Suppressor macrophage treated with lipopolysaccharide for 4 hours (primary cell): ENCODE data around the gene TRIM13.
A peak's percentile ranks its signal among the peaks of the same experiment; 100 is the strongest.
"Not testable (repeated sequence)": the region's sequence is repeated elsewhere in the genome, so short reads cannot be mapped to it uniquely, and the experiment has no call there.

Source experiments
- DNase-seq: peaks from one replicate; pipeline ENCODE4 v3.0.0-alpha.2; 2020

The TRIM13 gene

DNA sequence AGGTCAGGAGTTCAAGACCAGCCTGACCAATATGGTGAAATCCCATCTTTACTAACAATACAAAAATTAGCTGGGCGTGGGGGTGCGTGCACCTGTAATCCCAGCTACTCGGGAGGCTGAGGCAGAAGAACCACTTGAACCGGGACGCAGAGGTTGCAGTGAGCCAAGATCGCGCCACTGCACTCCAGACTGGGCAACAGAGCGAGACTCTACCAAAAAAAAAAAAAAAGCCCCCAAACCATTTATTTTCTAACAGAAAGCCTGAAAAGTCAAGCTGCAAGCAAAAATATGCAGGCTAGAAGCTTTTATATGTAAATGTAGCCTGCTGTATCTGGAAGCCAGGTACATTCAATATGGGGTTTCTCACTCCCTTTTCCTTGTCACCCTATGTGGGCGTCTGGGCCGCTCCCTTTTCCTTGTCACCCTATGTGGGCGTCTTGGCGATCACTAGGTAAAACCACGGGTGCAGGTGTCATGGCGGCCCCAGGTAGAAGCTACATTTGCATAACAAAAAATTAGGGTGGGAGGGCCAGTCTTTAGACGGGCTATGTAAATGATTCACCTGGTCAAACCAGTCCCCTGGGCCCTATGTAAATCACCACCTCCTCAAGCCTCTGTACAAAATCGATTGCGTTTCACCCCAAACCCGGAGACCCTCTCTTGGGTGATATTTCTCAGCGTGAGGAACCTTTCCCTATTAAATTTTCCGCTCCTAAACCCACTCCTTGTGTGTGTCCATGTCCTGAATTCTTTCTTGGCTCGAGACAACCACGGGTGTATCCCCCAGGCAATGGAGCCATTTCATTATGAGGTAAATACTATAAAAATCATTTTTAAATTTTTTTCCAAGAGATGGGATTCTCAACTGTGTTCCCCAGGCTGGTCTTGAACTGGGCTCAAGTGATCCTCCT, 2.1 kb downstream of the TRIM13 start:
- DNase-seq: no peak

DNA sequence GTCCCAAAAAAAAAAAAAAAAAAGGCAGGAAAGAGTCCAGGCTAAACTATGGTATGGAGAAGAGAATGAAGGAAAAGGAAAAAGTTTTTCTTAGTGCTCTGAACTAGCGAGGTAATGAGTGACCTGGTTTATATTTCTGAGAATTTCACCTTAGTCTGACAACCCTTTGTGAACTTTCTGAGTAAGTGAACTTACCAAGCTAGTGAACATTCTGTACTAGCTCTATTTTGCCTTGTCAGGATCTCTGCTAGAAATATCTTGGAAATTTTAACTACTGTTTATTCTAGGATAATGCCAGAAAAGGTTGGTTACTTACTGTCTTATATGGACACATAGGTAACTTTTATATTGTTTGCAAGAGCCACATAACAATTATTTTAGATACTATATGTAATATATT, 4.4 kb downstream of the TRIM13 start:
- no peak for DNase-seq

GRCh38 chr13:50006426-50007135, 9.7 kb downstream of the TRIM13 start:
- DNase-seq: no peak

GRCh38 chr13:50011461-50011860, 14.6 kb downstream of the TRIM13 start:
- no peak for DNase-seq

DNA sequence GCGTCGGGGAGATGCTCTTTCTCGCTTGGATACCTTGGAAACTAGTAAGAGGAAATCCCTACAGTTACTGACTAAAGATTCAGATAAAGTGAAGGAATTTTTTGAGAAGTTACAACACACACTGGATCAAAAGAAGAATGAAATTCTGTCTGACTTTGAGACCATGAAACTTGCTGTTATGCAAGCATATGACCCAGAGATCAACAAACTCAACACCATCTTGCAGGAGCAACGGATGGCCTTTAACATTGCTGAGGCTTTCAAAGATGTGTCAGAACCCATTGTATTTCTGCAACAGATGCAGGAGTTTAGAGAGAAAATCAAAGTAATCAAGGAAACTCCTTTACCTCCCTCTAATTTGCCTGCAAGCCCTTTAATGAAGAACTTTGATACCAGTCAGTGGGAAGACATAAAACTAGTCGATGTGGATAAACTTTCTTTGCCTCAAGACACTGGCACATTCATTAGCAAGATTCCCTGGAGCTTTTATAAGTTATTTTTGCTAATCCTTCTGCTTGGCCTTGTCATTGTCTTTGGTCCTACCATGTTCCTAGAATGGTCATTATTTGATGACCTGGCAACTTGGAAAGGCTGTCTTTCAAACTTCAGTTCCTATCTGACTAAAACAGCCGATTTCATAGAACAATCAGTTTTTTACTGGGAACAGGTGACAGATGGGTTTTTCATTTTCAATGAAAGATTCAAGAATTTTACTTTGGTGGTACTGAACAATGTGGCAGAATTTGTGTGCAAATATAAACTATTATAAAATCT, 15.7 kb downstream of the TRIM13 start:
- no peak for DNase-seq

DNA sequence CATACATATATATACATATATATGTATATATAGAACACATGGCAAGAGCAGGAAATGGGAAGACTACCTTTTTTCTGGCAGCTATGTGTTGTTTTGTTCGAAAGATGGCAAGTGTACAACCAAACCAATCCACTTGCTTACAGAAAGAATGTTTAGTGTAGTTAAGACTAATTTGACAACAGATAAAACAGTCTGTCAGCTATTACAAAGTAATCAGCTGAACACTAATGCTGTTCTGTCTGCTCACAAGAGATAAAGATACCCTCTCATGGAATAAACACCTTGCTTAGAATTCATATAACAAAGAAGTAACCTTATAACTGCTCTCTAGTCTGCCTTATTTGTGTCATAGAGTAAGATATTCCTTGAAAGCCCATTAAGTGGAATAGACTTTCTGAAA, 17.5 kb downstream of the TRIM13 start:
- no peak for DNase-seq

GRCh38 chr13:50015258-50015657, 18.4 kb downstream of the TRIM13 start, which contains the start of gene KCNRG:
TSS of gene KCNRG (plus strand) at chr13:50015444. CDS start at chr13:50015494, 50 bp downstream.
- DNase-seq: no peak

DNA sequence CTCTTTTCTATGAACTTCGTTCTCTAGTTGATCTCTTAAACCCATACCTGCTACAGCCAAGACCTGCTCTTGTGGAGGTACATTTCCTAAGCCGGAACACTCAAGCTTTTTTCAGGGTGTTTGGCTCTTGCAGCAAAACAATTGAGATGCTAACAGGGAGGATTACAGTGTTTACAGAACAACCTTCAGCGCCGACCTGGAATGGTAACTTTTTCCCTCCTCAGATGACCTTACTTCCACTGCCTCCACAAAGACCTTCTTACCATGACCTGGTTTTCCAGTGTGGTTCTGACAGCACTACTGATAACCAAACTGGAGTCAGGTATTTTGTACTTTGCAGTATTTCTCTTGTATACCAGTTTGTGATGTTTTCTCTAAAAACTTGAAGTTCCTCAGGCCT, 18.9 kb downstream of the TRIM13 start:
- DNase-seq: no peak

DNA sequence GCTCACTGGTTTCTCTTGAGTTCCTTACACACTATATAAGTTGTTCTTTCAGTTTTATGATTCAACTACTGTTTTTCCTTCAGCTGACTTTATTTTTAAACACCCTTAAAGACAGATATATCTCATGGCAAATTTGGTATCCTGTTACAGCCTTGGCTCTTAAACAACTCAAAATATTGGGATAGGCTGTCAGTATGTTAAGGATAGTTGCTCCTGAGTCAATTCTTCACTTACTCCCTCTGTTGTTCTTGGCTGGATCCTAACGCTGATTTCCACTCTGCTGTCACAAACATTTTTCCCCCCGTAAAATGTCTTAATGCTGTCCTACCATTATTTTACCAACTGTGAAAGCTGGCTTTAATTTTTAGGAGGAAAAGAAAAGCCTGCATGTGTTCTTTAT, 19.6 kb downstream of the TRIM13 start:
- no peak for DNase-seq

- no peak for DNase-seq
Measured at GRCh38 chr13:50017819-50018218, 21.0 kb downstream of the TRIM13 start.

- DNase-seq: no peak
Measured at GRCh38 chr13:50025436-50025835, 28.6 kb downstream of the TRIM13 start.

GRCh38 chr13:50026788-50027473, 30.1 kb downstream of the TRIM13 start:
- DNase-seq: no peak

DNA sequence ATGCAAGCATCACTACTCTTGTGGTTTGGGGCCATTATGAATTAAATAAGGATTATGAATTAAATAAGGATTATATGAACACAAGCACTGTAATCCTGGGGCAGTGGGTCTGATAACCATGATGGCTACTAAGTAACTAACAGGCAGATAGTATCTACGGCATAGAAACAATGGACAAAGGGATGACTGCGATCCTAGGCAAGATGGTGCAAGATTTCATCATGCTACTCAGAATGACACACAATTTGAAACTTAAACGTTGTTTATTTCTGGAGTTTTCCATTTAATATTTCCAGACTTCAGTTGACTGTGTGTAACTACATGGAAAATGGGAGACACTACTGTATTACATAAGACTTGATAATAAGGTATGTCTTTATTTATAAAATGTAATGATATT, 33.5 kb downstream of the TRIM13 start:
- peak; percentile 6 for DNase-seq

- DNase-seq: no peak
Measured at GRCh38 chr13:50033725-50034124, 36.9 kb downstream of the TRIM13 start.

- DNase-seq: no peak
Measured at GRCh38 chr13:50037788-50038187, 40.9 kb downstream of the TRIM13 start.

GRCh38 chr13:50038266-50038665, 41.4 kb downstream of the TRIM13 start:
- DNase-seq: no peak

DNA sequence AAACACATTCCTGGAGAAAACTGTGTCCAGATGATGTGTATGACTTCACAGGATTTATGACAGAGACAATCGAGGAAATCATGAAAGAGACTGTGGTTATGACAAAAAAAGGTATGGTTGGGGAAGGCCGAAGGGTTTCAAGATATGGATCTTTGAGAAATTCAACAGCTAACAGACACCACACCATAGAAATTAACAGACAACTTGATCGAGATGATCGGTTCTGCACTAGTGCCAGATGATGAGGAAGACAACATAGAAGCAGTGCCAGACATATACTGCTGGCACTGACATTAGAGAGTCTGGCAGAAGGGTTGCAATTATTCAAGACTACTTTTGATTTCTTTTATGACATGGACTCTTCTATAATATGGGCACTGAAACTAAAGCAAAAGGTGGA, 55.6 kb downstream of the TRIM13 start:
- no peak for DNase-seq

GRCh38 chr13:50053844-50054243, 57.0 kb downstream of the TRIM13 start:
- DNase-seq: no peak

DNA sequence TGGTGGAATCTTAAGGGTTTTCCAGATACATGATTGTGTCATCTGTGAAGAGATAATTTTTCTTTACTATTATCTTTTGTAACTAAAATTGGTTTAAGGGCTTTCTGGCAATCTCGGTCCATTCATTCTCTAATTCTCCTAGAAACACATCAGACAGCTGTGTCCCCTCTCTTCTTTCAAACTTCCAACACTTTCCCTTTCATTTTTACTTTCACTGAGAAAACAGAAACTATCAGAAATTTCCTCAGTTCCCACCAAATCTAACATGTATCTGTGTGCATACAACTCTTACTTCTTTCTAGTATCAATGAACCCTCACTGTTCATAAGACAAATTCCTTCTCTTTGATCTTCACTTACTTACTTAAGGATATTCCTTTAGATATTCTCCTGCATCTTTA, 58.6 kb downstream of the TRIM13 start:
- DNase-seq: peak; percentile 29

- DNase-seq: no peak
Measured at GRCh38 chr13:50060718-50061117, 63.9 kb downstream of the TRIM13 start.

- not testable (repeated sequence) for DNase-seq
Measured at GRCh38 chr13:50062336-50062735, 65.5 kb downstream of the TRIM13 start.

GRCh38 chr13:50065712-50066111, 68.9 kb downstream of the TRIM13 start:
- DNase-seq: no peak
